Keratinocyte (primary cell): ENCODE measurements around the gene SLC43A1.

Experiments
- EZH2 ChIP-seq: IDR thresholded peaks from one replicate; pipeline ENCODE4 v1.6.1; 2012; ENCODE audit warnings: inconsistent platforms, mild to moderate bottlenecking, low read length, moderate library complexity
- TF ChIP-seq, protein P1 (sequence below), 3 experiments: IDR thresholded peaks in 1 of 3; conservative IDR thresholded peaks in 1 of 3; optimal IDR thresholded peaks in 1 of 3; 2 replicates in 2 of 3; 3 replicates in 1 of 3; pipeline versions ENCODE3 to v1.5.1; 2011; ENCODE audit warnings: low read length in 3 of 3, mild to moderate bottlenecking in 3 of 3, moderate library complexity in 2 of 3, control low read depth in 1 of 3, inconsistent platforms in 1 of 3; ENCODE audit not compliant: insufficient read depth in 2 of 3; ENCODE audit errors: extremely low read depth in 1 of 3

DNA sequence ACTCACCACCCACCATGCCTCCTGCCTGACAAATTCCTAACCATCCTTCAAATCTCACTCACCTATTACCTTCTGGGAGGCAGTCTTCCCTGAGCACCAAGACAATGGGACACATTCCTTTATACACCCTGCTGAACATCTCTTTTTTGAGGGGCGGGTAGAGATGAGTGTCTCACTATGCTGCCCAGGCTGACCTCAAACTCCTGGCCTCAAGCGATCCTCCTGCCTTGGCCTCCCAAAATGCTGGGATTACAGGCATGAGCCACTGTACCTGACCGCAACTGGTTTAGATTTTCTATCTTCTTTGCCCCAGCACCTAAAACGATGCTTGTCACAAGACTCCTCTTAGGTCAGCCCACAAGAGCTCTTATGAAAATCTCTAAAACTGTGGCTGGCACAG is 7.9 kb upstream of the SLC43A1 start:
- TF ChIP-seq, protein P1, sequence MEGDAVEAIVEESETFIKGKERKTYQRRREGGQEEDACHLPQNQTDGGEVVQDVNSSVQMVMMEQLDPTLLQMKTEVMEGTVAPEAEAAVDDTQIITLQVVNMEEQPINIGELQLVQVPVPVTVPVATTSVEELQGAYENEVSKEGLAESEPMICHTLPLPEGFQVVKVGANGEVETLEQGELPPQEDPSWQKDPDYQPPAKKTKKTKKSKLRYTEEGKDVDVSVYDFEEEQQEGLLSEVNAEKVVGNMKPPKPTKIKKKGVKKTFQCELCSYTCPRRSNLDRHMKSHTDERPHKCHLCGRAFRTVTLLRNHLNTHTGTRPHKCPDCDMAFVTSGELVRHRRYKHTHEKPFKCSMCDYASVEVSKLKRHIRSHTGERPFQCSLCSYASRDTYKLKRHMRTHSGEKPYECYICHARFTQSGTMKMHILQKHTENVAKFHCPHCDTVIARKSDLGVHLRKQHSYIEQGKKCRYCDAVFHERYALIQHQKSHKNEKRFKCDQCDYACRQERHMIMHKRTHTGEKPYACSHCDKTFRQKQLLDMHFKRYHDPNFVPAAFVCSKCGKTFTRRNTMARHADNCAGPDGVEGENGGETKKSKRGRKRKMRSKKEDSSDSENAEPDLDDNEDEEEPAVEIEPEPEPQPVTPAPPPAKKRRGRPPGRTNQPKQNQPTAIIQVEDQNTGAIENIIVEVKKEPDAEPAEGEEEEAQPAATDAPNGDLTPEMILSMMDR (optimal IDR thresholded peaks at IDR 0.05 in 1 of 3, IDR thresholded peaks at IDR 0.05 in 1 of 3, conservative IDR thresholded peaks at IDR 0.05 in 1 of 3; ENCODE audit: extremely low read depth in 1 of 3, insufficient read depth in 2 of 3, low read length in 3 of 3) = no peak
- no peak for TF ChIP-seq EZH2
